IPS-NIHi7 (cell line): ENCODE measurements around the gene NSG2.

Experiments used
- DNase-seq: peaks from one replicate; pipeline ENCODE4 v3.0.0; 2012; ENCODE audit warnings: mixed read lengths; ENCODE audit errors: extremely low spot score

The NSG2 gene

DNA sequence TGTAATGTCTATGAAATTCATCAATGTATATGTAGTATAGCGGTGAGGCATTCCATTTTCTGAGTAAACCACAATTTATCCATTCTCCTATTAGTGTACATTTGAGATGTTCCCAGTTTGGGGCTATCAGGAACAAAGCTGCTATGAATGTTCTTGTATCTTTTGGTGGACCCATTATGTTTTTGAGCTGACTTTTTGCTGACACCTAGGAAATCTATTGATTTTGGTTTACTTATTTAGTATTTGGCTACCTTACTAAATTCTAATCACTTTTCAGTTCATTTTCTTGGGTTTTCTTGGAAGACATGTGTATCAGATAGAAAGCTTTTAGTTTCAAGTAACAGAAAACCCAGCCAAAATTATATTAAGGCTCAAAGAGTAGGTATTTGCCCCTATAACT, 13.7 kb downstream of the NSG2 start:
- no peak for DNase-seq

DNA sequence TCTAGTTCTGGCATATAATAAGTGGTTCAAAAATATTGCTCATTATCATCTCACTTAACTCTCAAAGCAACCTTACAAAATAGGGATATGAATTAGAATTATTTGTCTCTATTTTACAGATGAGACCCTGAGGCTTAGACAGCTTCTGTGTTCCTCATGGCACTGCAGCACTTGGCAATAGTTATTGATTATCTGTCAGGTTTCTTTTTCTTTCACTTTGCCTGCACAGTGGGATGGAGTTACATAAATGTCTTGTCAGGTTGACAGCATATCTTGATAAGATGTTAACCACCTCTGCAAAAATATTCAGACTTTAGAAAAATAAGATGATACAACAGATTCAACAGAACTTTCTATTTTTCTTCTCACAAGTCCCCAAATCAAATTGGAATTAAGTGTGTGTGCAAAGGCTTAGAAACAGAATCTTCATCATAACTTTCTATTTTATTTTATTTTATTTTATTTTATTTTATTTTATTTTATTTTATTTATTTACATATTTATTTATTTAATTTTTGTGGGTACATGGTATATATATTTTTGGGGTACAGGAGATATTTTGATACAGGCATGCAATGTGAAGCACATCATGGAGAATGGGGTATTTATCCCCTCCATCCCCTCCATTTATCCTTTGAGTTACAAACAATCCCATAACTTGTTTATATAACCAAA, 17.7 kb downstream of the NSG2 start:
- no peak for DNase-seq

- no peak for DNase-seq
These were observed 18.7 kb downstream of the NSG2 start for GRCh38 chr5:174064171-174064570.

DNA sequence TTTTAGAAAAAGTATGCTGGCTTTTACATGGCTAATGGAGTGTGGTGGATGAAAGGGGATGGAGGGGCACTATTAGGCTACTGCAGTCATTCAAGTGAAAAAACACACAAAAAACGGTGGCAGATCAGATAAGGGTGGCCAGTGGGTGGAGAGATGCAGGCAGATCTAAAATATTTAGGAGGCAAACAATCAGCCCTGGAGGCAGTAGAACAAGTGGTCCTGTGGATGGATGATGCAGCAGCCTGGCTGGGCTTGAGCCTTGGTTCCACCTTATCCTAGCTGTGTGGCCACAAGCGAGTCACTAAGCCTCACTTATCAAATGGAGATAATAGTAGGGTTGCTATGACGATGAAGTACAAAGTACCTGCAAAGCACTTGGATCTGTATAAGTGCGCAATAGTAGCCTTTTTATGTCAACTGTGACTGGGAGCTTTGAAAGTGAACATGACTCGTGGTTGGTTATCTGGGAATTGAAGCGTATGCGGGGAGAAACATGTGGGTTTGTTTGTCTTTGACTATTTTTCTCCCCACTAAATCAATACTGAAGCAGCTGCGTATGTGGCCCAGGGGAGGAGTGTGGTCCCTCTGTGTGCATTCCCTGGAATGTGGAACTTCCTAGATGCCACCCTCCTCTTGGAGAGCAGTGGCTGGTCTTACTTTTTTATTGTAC, 20.2 kb downstream of the NSG2 start:
- DNase-seq, result no peak

DNA sequence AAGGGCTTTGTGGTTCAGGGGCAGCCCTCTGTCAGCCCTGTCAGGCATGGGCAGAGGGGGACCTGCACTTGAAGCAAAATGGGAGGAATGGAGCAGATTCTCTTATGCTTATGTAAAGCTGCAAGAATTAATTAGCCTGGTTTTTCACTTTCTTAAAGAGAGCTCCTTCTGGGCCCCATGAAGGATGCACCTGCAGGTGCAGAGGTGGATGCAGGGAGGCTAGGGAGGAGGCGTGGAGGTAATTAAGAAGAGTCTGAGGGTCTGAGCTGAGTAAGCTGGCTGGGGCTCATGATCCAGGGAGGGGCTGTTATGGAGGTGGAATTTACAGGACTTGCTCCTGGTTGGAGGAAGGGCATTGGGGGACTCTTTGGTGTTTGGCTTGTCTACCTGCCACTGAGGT, 22.0 kb downstream of the NSG2 start:
- DNase-seq, result no peak

GRCh38 chr5:174071484-174071883, 26.0 kb downstream of the NSG2 start:
- no peak for DNase-seq

DNA sequence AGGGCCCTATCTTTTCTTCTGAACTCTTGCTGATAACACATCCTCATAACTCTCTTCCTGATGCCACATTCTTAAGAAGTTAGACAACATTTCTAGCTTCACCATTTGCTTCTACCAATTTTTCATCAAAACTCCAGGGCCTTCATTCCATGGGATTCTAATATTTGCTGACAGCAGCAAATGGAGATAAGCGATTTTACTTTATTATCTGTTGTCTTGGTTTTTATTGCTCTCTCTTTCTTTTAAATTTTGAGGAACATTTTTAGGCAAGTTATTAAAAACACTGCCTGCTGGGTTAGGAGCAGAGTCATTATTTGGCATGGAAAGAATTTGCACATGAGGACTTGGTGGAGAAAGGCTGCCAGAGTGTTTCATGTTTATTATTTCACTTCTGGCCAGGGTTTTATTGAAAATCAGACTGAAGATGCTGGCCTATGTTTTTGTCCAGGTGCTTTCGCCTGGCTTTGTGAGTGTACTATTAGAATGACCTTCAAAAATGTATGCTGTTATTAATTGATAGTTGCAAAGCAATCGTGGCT, 27.7 kb downstream of the NSG2 start:
- no peak for DNase-seq

DNA sequence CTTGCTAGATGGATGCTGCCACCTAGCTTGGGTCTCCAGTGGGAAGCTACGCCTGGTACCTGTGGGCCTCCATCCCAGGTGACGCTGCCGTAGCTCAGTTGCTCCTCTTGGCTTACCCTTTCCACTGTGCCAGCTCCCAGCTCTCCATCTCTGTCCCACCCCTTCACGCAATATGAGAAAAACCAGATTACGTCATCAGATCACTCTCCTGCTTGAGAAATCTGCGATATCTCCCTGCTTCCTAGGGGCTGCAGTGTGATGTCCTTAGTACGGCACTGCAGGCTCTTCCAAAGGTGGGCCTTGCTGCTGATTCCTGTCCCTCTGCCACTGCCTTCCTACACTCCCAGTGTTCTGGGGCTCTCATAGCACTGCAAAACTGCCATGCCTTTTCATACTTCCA, 28.9 kb downstream of the NSG2 start:
- no peak for DNase-seq

GRCh38 chr5:174078416-174078815, 32.9 kb downstream of the NSG2 start:
- DNase-seq, result no peak

GRCh38 chr5:174082286-174082685, 36.8 kb downstream of the NSG2 start:
- no peak for DNase-seq

DNA sequence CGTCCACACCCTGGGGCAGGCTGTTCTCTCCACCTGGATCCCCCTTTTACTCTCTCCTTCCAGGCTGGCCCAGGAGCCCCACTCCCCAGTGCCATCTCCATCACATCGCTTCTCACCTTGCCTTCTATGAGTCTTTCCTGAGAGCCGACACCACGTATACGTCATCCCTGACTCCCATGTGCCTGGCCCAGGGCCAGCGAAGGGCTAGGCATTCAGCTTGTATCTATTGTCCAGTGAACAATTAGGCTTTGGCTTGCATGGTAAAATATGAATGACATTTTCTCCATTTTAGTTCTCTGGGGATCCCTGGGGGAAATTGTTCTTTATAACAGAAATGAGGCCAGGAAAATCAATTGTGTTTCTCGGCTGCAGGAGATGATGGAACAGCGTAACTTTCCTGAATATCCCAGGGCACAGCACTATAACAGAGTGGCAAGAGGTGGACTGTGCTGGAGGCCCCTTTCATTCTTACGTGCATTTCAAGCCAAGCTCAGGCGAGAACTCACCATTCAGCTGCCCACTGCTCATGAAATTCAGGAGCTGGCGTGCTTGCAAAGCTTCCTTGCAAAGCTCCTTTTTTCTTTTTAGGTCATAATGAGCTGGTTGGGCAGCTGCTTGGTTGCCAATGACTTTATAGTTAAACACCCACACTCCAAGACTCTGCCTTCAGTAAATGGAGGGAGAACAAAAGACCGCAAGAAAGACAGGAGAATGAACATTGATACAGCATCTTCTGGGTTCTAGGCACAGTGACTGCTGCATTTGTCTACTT, 37.7 kb downstream of the NSG2 start:
- no peak for DNase-seq

DNA sequence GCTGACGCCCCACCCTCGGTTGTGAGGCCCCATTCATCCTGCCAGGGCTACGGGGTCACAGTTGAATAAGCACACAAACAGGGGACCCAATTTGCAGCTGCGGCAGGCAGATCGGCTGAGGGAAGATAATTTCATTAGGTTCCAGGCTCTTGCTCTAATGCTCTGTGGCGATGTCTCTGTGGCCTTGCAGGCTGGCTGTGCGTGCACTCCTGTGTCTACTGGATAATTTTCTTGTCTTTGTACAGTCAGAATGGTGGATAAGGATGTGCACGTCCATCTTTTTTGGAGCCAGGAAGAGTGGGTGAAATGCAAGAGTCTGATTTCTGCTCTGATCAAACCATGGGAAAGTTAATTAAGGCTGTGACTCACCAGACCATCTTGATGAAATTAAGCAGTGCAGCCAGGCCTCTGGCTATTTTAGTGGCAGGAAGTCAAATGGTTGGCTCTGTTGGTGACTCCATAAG, 39.2 kb downstream of the NSG2 start:
- DNase-seq, result no peak

- DNase-seq, result no peak
These were observed 41.2 kb downstream of the NSG2 start for GRCh38 chr5:174086751-174087150.

DNA sequence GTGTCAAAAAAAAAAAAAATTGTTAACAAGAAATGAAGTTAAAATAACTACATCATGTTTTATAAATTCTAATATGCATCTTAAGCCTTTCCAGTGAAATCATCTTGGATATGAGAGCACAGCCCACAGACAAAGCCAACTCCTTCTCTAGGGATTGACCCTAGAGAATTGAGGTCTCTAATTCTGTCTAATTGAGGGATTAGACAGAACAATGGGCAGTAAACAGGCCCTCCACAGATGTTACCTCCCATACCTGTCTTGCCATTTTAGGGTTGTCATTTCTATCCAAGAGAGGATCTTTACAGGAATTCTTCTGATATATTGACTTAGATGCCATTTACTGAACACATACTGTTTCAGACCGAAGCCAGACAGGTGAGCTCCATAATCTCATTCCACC, 42.3 kb downstream of the NSG2 start:
- no peak for DNase-seq

GRCh38 chr5:174090129-174090528, 44.6 kb downstream of the NSG2 start:
- DNase-seq, result no peak

DNA sequence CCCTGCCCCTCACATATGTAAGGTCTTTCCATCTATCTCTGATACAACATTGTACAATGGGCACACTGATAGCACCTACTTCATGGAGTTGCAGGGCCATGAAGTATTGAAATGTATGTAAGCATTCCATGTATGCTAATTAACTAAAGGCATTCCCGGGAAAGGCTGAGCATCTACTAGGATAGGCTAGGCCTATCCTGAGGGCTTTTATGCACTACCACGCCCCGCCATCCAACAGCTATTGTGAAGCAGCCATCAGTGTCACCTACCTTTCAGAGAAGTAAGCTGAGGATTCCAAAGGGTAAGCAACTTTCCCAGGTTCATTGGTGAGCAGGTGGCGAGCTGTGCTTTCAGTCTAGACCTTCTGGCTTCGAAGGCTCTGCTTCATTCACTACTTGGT, 47.6 kb downstream of the NSG2 start:
- peak; percentile 37 for DNase-seq

- DNase-seq, result no peak
These were observed 49.5 kb downstream of the NSG2 start for GRCh38 chr5:174094857-174095606.

GRCh38 chr5:174096619-174097018, 51.1 kb downstream of the NSG2 start:
- no peak for DNase-seq

DNA sequence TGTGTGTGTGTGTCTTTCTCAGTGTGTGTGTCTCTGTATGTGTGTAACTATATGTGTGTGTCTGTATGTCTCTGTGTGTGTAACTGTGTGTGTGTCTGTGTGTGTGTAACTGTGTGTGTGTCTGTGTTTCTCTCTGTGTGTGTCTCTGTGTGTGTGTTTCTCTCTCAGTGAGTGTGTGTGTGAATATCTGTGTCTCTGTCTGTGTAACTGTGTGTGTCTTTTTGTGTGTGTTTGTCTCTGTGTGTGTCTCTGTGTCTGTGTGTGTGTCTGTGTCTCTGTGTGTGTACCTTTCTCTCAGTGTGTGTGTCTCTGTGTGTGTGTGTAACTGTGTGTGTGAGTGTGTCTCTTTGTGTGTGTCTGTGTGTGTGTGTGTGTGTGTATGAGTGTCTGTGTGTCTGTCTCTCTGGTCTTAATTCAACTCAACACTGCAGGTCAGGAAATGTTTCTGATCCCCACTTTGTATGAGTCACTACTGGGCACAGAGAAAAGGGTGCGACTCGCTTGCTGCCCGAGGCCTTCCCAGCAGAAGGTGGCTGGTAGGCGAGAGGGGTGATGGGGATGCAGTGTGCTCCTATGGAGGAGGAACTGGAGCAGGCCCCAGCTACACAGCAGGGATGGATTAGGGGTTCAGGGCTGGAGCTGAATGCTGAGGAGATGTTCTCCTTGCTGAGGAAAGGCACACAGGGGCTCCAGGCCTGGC, 52.1 kb downstream of the NSG2 start:
- no peak for DNase-seq

DNA sequence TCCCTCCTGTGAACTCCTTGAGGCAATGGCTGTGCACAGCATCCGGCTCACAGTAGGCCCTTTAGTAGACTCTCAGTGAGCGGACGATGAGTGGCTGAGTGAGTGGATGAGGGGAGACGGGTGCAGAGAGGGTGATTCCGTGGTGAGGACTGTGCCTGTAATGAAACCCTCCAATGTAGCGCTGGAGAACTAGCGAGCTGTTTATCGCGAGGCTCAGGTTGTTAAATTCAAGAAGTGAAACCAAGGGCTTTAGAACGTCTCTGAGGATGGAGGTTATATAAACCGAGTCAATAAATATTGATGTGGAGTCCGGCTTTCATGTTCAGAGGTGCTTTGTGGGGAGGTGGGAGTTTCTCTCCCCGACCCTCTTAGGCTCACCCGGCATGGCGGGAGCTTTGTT, 53.2 kb downstream of the NSG2 start:
- DNase-seq, result no peak

DNA sequence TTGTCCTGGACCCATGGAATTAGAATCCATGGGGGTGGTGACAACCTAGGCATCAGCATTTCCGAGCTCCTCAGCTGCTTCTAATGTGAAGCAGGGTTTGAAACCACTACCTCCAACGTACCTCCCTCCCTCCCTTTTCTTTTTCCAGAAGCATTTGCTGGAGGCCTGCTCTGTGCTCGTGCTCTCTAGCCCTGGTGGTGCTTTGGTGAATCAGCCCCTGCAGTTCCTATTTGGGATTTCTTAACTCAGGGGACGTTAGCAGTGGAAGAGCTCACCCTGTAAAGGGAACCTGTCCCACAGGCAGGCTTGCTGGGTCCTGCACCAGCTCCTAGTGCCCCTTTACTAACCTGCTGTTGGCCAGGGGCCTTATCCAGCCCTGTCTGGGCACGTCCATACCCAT, 55.0 kb downstream of the NSG2 start:
- DNase-seq, result no peak
